ENCODE measurements around the gene TUBB2A.
A peak's percentile ranks its signal among the peaks of the same experiment; 100 is the strongest.

The TUBB2A gene

DNA sequence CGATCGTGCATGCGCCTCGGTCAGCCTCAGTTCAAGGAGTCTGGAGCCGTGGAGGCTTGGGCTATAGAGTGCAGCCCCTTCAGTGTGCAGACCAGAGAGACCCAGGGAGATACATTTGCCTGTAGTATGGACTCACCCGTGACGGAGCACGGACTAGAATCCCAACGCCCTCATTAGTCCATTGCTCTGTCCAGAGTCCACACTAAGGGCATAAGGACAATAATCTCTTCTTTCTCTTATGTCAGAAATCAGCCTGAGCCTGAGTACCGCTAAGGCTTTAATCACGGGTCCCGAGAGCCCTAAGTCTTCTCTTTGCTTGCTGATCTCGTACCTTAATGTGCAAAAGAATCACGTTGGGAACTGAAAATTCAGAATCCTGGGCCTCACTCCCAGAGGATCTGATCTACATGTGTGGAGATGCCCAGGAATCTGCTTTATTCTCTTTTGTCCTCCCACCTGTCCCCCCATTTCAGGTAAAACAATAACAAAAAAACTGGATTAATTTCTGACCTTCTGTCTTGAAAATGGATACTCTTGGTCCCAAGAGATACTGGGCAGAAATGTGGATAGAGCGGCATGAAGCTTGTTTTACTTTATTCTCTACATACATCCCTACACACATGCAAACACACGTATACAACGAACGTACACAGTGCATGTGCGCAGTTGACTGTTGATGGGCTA lies 38.2 kb downstream of the TUBB2A start:
- TF ChIP-seq, protein P1, sequence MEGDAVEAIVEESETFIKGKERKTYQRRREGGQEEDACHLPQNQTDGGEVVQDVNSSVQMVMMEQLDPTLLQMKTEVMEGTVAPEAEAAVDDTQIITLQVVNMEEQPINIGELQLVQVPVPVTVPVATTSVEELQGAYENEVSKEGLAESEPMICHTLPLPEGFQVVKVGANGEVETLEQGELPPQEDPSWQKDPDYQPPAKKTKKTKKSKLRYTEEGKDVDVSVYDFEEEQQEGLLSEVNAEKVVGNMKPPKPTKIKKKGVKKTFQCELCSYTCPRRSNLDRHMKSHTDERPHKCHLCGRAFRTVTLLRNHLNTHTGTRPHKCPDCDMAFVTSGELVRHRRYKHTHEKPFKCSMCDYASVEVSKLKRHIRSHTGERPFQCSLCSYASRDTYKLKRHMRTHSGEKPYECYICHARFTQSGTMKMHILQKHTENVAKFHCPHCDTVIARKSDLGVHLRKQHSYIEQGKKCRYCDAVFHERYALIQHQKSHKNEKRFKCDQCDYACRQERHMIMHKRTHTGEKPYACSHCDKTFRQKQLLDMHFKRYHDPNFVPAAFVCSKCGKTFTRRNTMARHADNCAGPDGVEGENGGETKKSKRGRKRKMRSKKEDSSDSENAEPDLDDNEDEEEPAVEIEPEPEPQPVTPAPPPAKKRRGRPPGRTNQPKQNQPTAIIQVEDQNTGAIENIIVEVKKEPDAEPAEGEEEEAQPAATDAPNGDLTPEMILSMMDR (IDR thresholded peaks at IDR 0.05; ENCODE audit: low read length, missing control alignments), result no peak
- peak; percentile 28 for DNase-seq (ENCODE audit: low read depth)
- H3K4me3 ChIP-seq (replicated peaks; ENCODE audit: low read depth, low read length), result peak overlapping the region; percentile 84

DNA sequence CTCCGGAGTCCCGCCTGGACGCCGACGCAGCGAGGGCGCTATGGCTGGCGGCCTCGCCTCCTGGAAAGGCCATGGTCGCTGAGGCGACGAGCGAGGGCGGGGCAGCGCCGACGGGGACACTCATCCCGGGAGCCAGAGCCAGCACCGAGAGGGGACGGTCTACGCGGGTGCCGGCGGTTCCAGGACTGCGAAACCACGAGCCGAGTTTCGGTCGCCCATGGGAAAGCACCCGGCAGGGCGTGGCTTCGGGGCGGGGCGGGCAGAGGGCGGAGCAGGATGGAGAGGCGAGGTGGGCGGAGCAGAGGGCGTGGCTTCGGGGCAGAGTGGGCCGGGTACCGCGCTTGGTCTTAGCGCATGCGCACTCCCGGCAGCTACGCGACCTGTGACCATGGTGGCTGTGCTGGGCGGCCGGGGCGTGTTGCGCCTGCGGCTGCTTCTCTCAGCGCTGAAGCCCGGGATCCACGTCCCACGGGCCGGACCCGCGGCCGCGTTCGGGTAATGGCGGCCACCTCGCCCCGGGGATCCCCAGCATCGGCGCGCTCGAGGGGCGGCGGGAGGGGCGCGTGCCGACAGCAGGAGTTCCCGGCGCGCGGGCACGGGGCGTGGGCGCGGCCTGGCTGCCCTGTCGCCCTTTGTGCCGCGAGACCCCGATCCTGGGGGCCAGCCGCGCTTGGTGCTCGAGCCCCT lies 38.8 kb downstream of the TUBB2A start, which contains the start of gene BPHL:
TSS of gene BPHL (plus strand) at position 359 of the 687 bp plus-strand sequence. CDS start at position 389, 30 bp downstream.
- TF ChIP-seq, protein P1 (IDR thresholded peaks at IDR 0.05; ENCODE audit: low read length, missing control alignments), result no peak
- peak within 1 kb of the TSS; percentile 84 for H3K4me3 ChIP-seq (replicated peaks; ENCODE audit: low read depth, low read length)
- DNase-seq (ENCODE audit: low read depth), result peak; percentile 94

DNA sequence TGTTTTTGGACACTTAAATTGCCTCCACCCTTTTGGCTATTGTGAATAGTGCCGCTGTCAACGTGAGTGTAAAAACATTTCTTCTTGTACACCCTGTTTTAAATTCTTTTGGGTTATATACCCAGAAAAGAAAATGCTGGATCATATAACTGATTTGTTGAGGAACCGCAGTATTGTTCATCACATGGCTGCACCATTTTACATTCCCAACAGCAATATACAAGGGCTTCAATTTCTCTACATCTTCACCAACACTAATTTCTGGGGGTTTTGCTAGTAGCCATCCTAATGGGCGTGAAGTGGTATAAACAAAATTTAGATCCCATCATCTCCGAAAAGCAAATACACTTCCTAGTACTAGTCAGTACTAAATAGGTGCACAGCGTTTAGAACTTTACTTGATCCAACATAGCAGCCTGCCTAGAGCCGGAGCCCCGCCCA lies 39.4 kb downstream of the TUBB2A start:
- H3K4me3 ChIP-seq (replicated peaks; ENCODE audit: low read depth, low read length), result peak overlapping the region; percentile 84
- no peak for DNase-seq (ENCODE audit: low read depth)
- TF ChIP-seq, protein P1 (IDR thresholded peaks at IDR 0.05; ENCODE audit: low read length, missing control alignments), result no peak

DNA sequence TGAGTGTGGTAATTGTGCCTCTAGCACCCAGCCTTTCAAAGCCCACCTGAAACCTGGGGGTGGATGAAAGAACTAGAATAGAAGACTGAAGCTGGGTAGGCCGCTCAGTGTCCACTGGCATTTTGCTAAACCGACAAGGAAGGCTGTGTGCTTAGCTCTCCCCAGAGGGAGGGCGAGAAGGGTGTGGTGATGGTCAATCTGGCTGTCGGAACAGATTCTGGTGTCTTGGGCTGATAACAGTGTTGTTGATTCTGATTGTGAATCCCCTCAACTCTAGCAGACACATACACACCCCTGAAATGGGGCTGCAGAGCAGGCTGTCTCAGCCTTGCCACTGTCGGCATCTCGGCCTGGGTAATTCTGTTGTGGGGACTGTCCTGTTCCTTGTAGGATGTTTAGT lies 43.0 kb downstream of the TUBB2A start:
- no peak overlapping the region for H3K4me3 ChIP-seq (replicated peaks; ENCODE audit: low read depth, low read length)
- no peak for DNase-seq (ENCODE audit: low read depth)
- TF ChIP-seq, protein P1 (IDR thresholded peaks at IDR 0.05; ENCODE audit: low read length, missing control alignments), result no peak

DNA sequence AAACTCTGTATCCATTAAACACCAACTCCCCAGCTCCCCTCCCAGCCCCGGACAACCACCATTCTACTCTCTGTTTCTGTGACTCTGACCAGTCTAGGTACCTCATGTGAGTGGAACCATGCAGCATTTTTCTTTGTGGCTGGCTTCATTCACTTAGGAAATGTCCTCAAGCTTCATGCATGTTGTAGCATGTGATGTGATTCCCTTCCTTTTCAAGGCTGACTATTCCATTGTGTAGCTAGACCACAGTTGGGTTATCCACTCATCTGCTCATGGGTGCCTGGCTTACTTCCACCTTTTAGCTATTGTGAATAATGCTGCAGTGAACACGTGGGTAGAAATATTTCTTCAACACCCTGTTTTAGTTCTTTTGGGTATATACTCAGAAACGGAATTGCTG lies 47.6 kb downstream of the TUBB2A start:
- no peak overlapping the region for H3K4me3 ChIP-seq (replicated peaks; ENCODE audit: low read depth, low read length)
- no peak for DNase-seq (ENCODE audit: low read depth)
- TF ChIP-seq, protein P1 (IDR thresholded peaks at IDR 0.05; ENCODE audit: low read length, missing control alignments), result no peak

GRCh38 chr6:3108746-3109414 lies 48.5 kb downstream of the TUBB2A start:
- no peak for DNase-seq (ENCODE audit: low read depth)
- TF ChIP-seq, protein P1 (IDR thresholded peaks at IDR 0.05; ENCODE audit: low read length, missing control alignments), result no peak
- no peak overlapping the region for H3K4me3 ChIP-seq (replicated peaks; ENCODE audit: low read depth, low read length)
